ENCODE results near the gene BCLAF1. TPM values are rescaled to one million over a fixed set of nuclear protein-coding genes. Genes with fewer than 3 reads are reported as not detected.

Gene BCLAF1
- total and polyA plus RNA-seq, 9 of the 15 experiments (the other 6 are each of a cell fraction or from before 2014, with no cell fraction given), result 65.4 to 286 (median 165) TPM

GRCh38 chr6:136288566-136289326, 900 bp downstream of the BCLAF1 start (continued):
- 0 out of 2 replicates have a peak, but pooled peaks have one; percentile 40 for TF ChIP-seq MTA1 (IDR thresholded peaks at IDR 0.05; ENCODE audit: borderline replicate concordance)
- TF ChIP-seq TRIM28 (IDR thresholded peaks at IDR 0.05), result peak; percentile 32; the same call in 1 of the 2 replicates
- TF ChIP-seq TGIF2 (CRISPR knock-in tag; IDR thresholded peaks at IDR 0.05), result no peak
- TF ChIP-seq HLTF (IDR thresholded peaks at IDR 0.05), result peak; percentile 34; the same call in 1 of the 2 replicates
- peak in 1 of 2 experiments; percentile 48 for TF ChIP-seq AFF1 (IDR thresholded peaks at IDR 0.05; ENCODE audit: low read depth in 1 of 2, partially characterized antibody in 2 of 2)
- TF ChIP-seq MED1 (CRISPR knock-in tag; IDR thresholded peaks at IDR 0.05; ENCODE audit: borderline replicate concordance), result no peak
- no peak for TF ChIP-seq DIDO1 (tag; IDR thresholded peaks at IDR 0.05; ENCODE audit: low read depth)
- peak; percentile 67 for TF ChIP-seq PKNOX1 (IDR thresholded peaks at IDR 0.05)
- TF ChIP-seq BACH1 (tag; IDR thresholded peaks at IDR 0.05), result peak; percentile 68
- TF ChIP-seq ZNF655 (CRISPR knock-in tag; IDR thresholded peaks at IDR 0.05), result 0 out of 2 replicates have a peak, but pooled peaks have one; percentile 51
- no peak for TF ChIP-seq CHCHD3 (CRISPR knock-in tag; IDR thresholded peaks at IDR 0.05)
- TF ChIP-seq MIER1 (IDR thresholded peaks at IDR 0.05; ENCODE audit: low read depth), result peak; percentile 68; the same call in 1 of the 2 replicates
- 0 out of 2 replicates have a peak, but pooled peaks have one; percentile 1 for TF ChIP-seq AFF4 (CRISPR knock-in tag; IDR thresholded peaks at IDR 0.05)
- TF ChIP-seq MAFG (tag; conservative IDR thresholded peaks at IDR 0.05), result peak; percentile 59
- no peak for TF ChIP-seq SMARCC2 (IDR thresholded peaks at IDR 0.05; ENCODE audit: low read depth)
- peak; percentile 58; the same call in 1 of the 2 replicates for TF ChIP-seq ZNF316 (IDR thresholded peaks at IDR 0.05)
- peak in 1 of 2 experiments; percentile 65; a peak in 2 of 4 replicates for TF ChIP-seq HDAC1 (IDR thresholded peaks at IDR 0.05)
- TF ChIP-seq TBP (optimal IDR thresholded peaks at IDR 0.05; ENCODE audit: low read depth, low read length), result peak; percentile 64
